Nephron progenitor cell (in vitro differentiated cells): ENCODE results near the gene EPB41L4A.

Experiments
- DNase-seq: peaks from one replicate; pipeline ENCODE4 v3.0.0; 2021
- H3K27ac Mint-ChIP-seq: 2 replicates; pipeline ENCODE4 v1.8.0; 2021; ENCODE audit warnings: mild to moderate bottlenecking, moderate library complexity, mixed read lengths
- H3K27me3 Mint-ChIP-seq: 2 replicates; pipeline ENCODE4 v1.8.0; 2021; ENCODE audit warnings: mild to moderate bottlenecking, low read depth, mixed read lengths; ENCODE audit not compliant: poor library complexity
- H3K36me3 Mint-ChIP-seq: 2 replicates; pipeline ENCODE4 v1.8.0; 2021; ENCODE audit warnings: low read depth, mixed read lengths
- H3K4me1 Mint-ChIP-seq: 2 replicates; pipeline ENCODE4 v1.8.0; 2021; ENCODE audit warnings: mixed read lengths
- H3K4me3 Mint-ChIP-seq: 2 replicates; pipeline ENCODE4 v1.8.0; 2021; ENCODE audit warnings: mild to moderate bottlenecking, moderate library complexity, mixed read lengths
- H3K9me3 Mint-ChIP-seq: 2 replicates; pipeline ENCODE4 v1.8.0; 2021; ENCODE audit warnings: mild to moderate bottlenecking, moderate library complexity, mixed read lengths
- CTCF ChIP-seq: fragments of 200-600 bp; sonication (generic); IDR thresholded peaks from 2 replicates; pipeline ENCODE4 v1.5.0; 2021; ENCODE audit warnings: antibody characterized with exemption

EPB41L4A gene

GRCh38 chr5:112388739-112389138 is 30.3 kb downstream of the EPB41L4A start:
- Mint-ChIP-seq H3K4me1 (peaks cover 56% of the 10 kb centered on the region), H3K9me3 (peaks cover 13% of the 10 kb centered on the region), H3K4me3 (peak overlapping the region; percentile 28), H3K36me3 (no peaks in the 10 kb centered on the region), H3K27ac (peak overlapping the region; percentile 33), H3K27me3 (peaks cover 9% of the 10 kb centered on the region)
- no peak for TF ChIP-seq CTCF
- no peak for DNase-seq

- H3K27ac Mint-ChIP-seq: peak overlapping the region; percentile 9
- DNase-seq: no peak
- H3K4me3 Mint-ChIP-seq: peak overlapping the region; percentile 19
- peaks cover 11% of the 10 kb centered on the region for H3K9me3 Mint-ChIP-seq
- peaks cover 6% of the 10 kb centered on the region for H3K27me3 Mint-ChIP-seq
- H3K4me1 Mint-ChIP-seq: peaks cover 62% of the 10 kb centered on the region
- H3K36me3 Mint-ChIP-seq: no peaks in the 10 kb centered on the region
- TF ChIP-seq CTCF: no peak
These were observed 31.0 kb downstream of the EPB41L4A start for GRCh38 chr5:112388074-112388473.

- H3K4me3 Mint-ChIP-seq: no peak overlapping the region
- H3K27me3 Mint-ChIP-seq: peaks cover 7% of the 10 kb centered on the region
- no peaks in the 10 kb centered on the region for H3K36me3 Mint-ChIP-seq
- H3K9me3 Mint-ChIP-seq: peaks cover 6% of the 10 kb centered on the region
- H3K4me1 Mint-ChIP-seq: peaks cover 73% of the 10 kb centered on the region
- TF ChIP-seq CTCF: no peak
- no peak for DNase-seq
- H3K27ac Mint-ChIP-seq: peak overlapping the region; percentile 8
These were observed 32.3 kb downstream of the EPB41L4A start for GRCh38 chr5:112386766-112387165.

- no peak for TF ChIP-seq CTCF
- no peak overlapping the region for H3K27ac Mint-ChIP-seq
- no peak for DNase-seq
- H3K36me3 Mint-ChIP-seq: no peaks in the 10 kb centered on the region
- H3K27me3 Mint-ChIP-seq: peaks cover 7% of the 10 kb centered on the region
- peaks cover 77% of the 10 kb centered on the region for H3K4me1 Mint-ChIP-seq
- H3K4me3 Mint-ChIP-seq: no peak overlapping the region
- no peaks in the 10 kb centered on the region for H3K9me3 Mint-ChIP-seq
These were observed 33.1 kb downstream of the EPB41L4A start for GRCh38 chr5:112385969-112386368.

- Mint-ChIP-seq H3K27me3 (peaks cover 7% of the 10 kb centered on the region), H3K4me1 (peaks cover 81% of the 10 kb centered on the region), H3K27ac (no peak overlapping the region), H3K9me3 (no peaks in the 10 kb centered on the region), H3K36me3 (no peaks in the 10 kb centered on the region), H3K4me3 (no peak overlapping the region)
- no peak for DNase-seq
- TF ChIP-seq CTCF: no peak
These were observed 33.5 kb downstream of the EPB41L4A start for GRCh38 chr5:112385566-112385965.

- Mint-ChIP-seq H3K4me1 (peaks cover 81% of the 10 kb centered on the region), H3K4me3 (no peak overlapping the region), H3K9me3 (no peaks in the 10 kb centered on the region), H3K27ac (no peak overlapping the region), H3K27me3 (peaks cover 7% of the 10 kb centered on the region), H3K36me3 (no peaks in the 10 kb centered on the region)
- TF ChIP-seq CTCF: no peak
- no peak for DNase-seq
These were observed 34.6 kb downstream of the EPB41L4A start for GRCh38 chr5:112384523-112384922.
